C1 segment of cervical spinal cord (tissue), 14 donors: ENCODE measurements around the gene KCNJ11.

Experiments used
- DNase-seq, 14 donors: peaks; one replicate each; lab custom pipeline; 2025; lab: John Stamatoyannopoulos, UW

Gene KCNJ11

DNA sequence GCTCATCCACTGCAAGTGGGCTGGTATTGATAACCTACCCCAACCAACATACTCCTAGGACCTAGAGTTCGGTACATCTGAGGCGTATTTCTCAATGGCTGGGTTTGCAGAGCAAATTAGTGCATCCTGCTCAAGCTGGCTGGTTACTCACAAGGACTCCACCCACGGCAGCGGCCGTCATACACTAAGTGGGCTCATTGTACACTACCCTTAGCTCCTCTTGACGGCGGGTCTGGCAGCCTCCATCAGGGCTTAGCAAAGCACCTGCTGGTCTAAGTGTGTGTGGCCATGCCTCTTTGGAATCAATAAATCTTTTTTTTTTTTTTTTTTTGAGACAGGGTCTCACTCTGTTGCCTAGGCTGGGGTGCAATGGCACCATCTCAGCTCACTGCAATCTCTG is 20.2 kb upstream of the KCNJ11 start:
- no peak for DNase-seq

DNA sequence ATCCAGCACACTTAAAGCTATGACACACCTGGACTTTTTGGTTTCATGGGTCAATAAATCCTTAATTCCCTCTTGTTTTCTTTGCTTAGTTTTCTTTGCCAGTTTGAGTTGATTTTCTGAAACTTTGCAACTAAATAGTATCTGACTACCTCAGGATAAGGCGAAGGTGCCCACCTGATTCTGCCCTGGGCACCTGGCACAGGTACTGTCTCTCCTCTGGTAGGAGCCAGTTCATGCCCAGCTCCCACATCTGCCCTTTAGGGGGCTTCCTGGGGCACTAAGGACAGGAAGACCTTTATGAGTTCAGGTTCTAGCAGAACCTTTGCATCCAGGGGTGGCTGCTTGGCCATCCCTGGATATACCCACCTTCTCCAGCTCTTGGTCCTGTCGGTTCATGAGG is 19.6 kb upstream of the KCNJ11 start:
- DNase-seq, result no peak

GRCh38 chr11:17407575-17407974 is 19.1 kb upstream of the KCNJ11 start:
- no peak for DNase-seq

DNA sequence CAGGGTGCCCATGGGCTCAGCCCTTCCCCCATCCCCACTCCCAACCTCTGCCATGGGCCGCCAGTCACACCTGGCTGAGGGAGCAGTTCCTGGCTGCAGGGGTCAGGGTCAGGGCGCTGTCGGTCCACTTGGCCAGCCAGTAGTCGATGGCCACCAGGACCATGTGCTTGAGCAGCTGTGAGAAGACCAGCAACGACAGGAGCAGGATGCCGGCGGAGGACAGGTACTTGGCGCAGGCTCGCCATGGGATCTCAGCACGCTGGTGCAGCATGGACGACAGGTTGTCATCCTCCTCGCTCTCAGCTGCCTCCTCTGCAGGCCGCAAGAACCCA is 18.3 kb upstream of the KCNJ11 start:
- no peak for DNase-seq

- no peak for DNase-seq
Measured at GRCh38 chr11:17406082-17406817, 17.8 kb upstream of the KCNJ11 start.

GRCh38 chr11:17405232-17406005 is 17.0 kb upstream of the KCNJ11 start:
- peak; percentile 10 to 92 (median 58) for DNase-seq

- DNase-seq, result no peak
Measured at GRCh38 chr11:17403980-17404759, 15.7 kb upstream of the KCNJ11 start.

DNA sequence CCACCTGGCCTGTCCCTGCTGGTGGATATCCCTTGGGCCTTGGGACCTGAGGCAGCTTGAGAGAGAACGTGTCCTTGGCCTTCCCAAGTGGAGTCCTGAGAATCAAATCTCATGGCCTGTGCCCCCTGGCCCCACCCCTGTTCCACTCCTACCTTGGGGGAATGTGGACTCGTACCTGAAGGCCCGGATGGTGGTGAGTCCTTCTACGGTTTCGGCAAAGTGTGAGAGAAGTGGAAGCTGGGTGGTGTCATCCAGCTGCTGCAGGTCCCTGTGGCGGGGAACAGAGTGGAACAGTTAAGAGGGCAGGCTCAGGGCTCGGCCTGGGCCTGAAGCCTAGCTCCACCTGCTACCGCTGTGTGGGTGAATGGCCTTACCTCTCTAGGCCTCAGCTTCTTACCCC is 14.0 kb upstream of the KCNJ11 start:
- DNase-seq, result no peak

DNA sequence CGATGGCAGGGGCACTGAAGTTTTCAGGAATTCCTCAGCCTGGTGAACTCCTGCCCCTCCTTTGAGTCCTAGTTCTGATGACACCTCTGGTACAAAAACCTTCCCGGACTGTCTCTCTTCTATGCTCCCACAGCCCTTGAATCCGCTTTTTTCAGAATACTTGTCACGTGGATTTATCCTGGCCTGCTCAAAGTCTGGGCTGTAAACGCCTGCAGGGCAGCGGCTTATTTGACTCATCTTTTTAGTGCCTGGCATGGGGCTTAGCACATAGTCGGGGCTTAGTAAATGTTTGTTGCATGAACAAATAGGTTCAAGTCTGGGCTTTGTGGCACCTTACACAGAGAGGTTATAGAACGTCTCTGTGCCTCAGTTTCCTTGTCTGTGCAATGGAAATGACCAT is 13.4 kb upstream of the KCNJ11 start:
- DNase-seq, result no peak

GRCh38 chr11:17401316-17401715 is 12.9 kb upstream of the KCNJ11 start:
- DNase-seq, result no peak

- DNase-seq, result no peak
Measured at GRCh38 chr11:17400048-17400775, 11.8 kb upstream of the KCNJ11 start.

- no peak for DNase-seq
Measured at GRCh38 chr11:17399236-17399635, 10.8 kb upstream of the KCNJ11 start.

DNA sequence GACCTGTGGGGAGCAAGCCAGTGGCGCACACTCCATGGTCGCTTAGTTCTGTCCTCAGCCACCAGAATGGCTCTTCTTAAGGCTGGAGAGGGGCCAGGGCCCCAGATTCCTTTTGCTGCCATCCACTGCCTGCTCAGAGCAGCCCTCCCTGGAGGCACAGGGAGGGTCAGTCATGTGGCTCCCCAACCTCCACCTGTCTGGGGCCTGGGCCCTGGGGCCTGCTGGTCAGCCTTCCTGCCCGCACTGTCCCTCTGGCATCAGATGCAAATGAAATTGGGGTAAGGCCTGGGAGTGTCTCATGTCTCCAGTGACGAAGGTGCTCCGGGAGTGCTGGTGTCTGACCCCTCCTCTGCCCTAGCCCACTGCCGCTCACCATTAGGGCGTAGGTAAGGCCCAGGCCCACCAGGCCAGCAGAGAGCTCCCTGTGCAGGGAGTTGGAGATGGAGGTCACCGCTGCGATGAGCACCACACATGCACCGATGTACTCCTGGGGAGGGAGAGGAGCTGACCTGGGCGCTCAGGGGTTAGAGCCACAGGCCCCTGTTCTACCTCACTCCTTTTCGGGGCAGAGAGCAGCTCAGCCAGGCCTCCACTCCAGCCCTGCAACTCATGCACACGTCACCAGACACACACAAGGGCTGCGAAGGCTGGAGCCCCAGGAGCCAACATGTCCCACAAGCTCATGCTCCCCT is 9.0 kb upstream of the KCNJ11 start:
- no peak for DNase-seq

- DNase-seq, result no peak
Measured at GRCh38 chr11:17396598-17397310, 8.3 kb upstream of the KCNJ11 start.

DNA sequence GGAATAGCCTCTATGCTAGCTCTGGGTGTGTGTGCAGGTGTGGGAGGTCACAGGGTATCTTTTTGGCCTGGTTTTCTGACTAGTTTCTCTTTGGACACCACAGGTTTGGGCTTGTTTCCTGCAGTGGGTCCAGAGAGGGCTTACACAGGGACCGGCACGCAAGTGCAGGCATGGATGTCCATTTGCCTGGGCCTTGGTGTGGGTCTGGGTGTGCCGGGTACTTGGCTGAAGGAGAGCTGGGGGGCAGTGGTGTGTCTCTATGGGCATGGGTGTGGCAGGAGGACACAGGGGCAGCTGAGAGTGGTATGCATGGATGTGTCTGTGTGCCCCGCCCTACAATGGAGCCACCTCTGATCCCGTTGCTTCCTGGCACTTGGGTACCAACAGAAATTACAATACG is 7.5 kb upstream of the KCNJ11 start:
- no peak for DNase-seq

DNA sequence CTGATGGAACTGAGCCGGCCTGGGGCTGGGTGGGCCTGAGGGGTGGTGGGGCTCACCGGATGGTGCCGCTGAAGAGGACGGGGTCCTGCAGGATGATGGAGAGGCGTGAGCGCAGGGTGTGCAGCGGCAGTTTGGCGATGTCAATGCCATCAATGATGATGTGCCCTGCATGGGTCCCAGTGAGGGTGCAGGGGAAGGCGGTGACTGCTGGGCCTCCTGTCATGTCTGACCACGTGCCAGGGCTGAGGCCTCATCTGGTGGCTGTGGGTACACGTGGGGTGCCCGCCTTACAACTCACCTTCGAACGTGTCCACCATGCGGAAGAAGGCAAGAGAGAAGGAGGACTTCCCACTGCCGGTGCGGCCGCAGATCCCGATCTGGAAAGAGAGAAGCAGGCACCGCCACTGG is 7.1 kb upstream of the KCNJ11 start:
- DNase-seq, result no peak

GRCh38 chr11:17394743-17395390 is 6.4 kb upstream of the KCNJ11 start:
- DNase-seq, result no peak

DNA sequence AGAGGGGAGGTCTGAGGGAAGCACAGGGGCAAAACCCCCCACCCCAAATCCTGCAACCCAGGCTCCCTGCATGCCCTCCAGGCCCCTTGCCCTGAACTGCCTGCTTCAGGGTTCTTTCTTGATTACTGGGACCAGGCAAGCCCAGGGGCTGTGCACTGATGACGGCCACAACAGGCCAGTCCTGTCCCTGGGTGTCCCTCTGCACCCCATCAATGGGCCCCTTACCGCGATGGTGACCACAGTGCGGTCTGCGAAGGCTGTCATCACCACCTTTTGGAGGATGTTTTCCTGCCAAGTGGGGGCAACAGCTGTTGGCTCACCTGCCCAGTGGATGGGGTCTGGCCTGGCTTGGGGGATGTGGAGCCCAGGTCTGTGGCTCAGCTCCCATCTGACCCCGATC is 5.0 kb upstream of the KCNJ11 start:
- no peak for DNase-seq

DNA sequence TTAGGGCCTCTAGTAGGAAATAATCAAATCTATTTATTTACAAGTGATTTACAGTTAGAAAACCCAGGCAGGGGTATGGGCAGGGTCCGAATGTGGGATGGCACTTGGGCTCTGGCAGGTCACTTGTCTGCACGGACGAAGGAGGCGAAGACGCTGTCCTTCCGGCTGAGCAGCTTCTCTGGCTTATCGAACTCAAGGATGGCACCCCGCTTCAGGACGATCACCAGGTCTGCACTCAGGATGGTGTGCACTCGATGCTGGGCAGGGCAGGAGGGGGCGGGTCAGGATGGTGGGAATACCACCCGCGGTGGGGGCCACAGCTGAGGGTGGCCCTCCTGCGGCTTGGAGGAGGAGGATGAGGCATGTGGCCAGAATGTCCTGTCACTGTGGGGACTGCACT is 4.4 kb upstream of the KCNJ11 start:
- no peak for DNase-seq
